ENCODE data around the gene TMEM108.

DNA sequence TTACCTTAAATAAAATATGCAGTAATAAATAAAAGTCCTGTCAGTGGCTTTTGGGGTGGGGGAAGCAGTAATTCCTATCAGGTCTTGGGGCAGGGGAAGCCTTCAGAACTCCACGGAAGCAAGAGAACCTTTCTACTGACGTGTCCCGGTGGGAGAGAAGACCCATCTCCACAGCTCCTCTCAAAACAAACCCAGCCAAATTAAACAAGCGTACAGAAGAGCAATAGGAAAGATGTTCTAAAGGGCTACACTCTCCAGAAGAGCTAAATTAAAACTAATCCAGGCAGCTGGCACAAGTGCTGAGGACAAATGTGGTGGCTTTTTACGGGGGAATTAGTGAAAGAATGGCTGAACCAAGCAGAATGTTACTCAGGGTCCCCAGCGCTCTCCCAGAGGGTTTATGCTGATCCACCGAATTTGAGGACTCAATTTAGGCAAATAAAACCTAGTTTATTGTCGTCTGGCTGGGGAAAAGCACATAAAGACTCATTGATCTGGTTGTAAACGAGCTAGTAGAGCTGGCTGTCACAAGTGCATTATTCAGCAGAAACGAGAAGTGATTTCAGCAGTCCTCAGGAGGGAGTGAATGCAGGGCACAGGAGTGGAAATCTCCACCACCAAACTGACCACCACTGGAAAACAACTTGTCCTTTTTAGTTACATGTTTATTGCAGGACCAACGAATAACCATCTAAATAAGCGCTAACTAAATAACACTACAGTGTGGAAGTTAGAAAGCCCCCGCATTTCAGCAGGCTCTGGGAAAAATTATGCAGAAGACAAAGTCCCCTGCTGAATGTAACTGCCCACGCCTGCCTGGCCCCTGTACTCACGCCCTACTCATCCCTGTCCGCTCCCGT lies 375.2 kb downstream of the TMEM108 start:
- TF ChIP-seq, protein P1, sequence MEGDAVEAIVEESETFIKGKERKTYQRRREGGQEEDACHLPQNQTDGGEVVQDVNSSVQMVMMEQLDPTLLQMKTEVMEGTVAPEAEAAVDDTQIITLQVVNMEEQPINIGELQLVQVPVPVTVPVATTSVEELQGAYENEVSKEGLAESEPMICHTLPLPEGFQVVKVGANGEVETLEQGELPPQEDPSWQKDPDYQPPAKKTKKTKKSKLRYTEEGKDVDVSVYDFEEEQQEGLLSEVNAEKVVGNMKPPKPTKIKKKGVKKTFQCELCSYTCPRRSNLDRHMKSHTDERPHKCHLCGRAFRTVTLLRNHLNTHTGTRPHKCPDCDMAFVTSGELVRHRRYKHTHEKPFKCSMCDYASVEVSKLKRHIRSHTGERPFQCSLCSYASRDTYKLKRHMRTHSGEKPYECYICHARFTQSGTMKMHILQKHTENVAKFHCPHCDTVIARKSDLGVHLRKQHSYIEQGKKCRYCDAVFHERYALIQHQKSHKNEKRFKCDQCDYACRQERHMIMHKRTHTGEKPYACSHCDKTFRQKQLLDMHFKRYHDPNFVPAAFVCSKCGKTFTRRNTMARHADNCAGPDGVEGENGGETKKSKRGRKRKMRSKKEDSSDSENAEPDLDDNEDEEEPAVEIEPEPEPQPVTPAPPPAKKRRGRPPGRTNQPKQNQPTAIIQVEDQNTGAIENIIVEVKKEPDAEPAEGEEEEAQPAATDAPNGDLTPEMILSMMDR (conservative IDR thresholded peaks at IDR 0.05; ENCODE audit: low read depth in 2 of 2), result no peak
- TF ChIP-seq STAT1 (IDR thresholded peaks at IDR 0.05; ENCODE audit: unreplicated experiment), result no peak
